PC-9 (cell line): ENCODE measurements around the gene PALLD. TPM values are rescaled to one million over a fixed set of nuclear protein-coding genes. Genes with fewer than 3 reads are reported as not detected.

ENCODE experiments used
- BruUV-seq: library from RNA; stranded (reverse); fragments of 400-500 nt; replicated peaks from 2 replicates; lab custom pipeline; 2021; lab: Mats Ljungman, UMichigan
- CTCF ChIA-PET: fragments of 300-600 bp; sonication (Branson Sonifier 250); formaldehyde crosslinking; loops from one replicate; lab custom pipeline; 2022; ENCODE audit warnings: antibody characterized with exemption; lab: Charles Lee
- POLR2A ChIA-PET: fragments of 300-600 bp; sonication (Branson Sonifier 250); formaldehyde crosslinking; loops from one replicate; lab custom pipeline; 2022; ENCODE audit warnings: antibody characterized with exemption; ENCODE audit not compliant: unreplicated experiment; lab: Charles Lee
- DNase-seq, 2 experiments: peaks; one replicate each; pipeline versions ENCODE4 v3.0.0 to v3.0.0-alpha.2; 2015 to 2022; ENCODE audit warnings: mixed read lengths in 1 of 2
- H2AFZ ChIP-seq: fragments of 200-600 bp; sonication (generic); 2 replicates; pipeline ENCODE4 v1.8.1; 2017; ENCODE audit warnings: antibody characterized with exemption
- H3F3A ChIP-seq: fragments of 200-600 bp; sonication (generic); 2 replicates; pipeline ENCODE4 v1.8.1; 2017; ENCODE audit warnings: antibody characterized with exemption, mild to moderate bottlenecking, low read depth; ENCODE audit not compliant: insufficient read depth
- H3K27ac ChIP-seq: fragments of 200-600 bp; sonication (generic); 2 replicates; pipeline ENCODE4 v1.6.1; 2016; ENCODE audit warnings: mixed run types
- H3K27me3 ChIP-seq: fragments of 200-600 bp; sonication (generic); 2 replicates; pipeline ENCODE4 v1.6.1; 2016; ENCODE audit warnings: low read depth, mixed run types; ENCODE audit not compliant: insufficient read depth
- H3K36me3 ChIP-seq: fragments of 200-600 bp; sonication (generic); 2 replicates; pipeline ENCODE4 v1.6.1; 2016; ENCODE audit warnings: low read depth, mixed run types
- H3K4me1 ChIP-seq: fragments of 200-600 bp; sonication (generic); replicated peaks from 2 replicates; pipeline ENCODE4 v1.6.1; 2016; ENCODE audit warnings: mixed run types; ENCODE audit not compliant: insufficient read depth
- H3K4me2 ChIP-seq: fragments of 200-600 bp; sonication (generic); 2 replicates; pipeline ENCODE4 v1.6.1; 2017; ENCODE audit warnings: mixed run types
- H3K4me3 ChIP-seq: fragments of 200-600 bp; sonication (generic); 2 replicates; pipeline ENCODE4 v1.6.1; 2016; ENCODE audit warnings: mixed run types
- H3K79me2 ChIP-seq: fragments of 200-600 bp; sonication (generic); 2 replicates; pipeline ENCODE4 v1.6.1; 2017; ENCODE audit warnings: low read depth, mixed run types
- H3K9me2 ChIP-seq: fragments of 200-600 bp; sonication (generic); 2 replicates; pipeline ENCODE4 v1.8.1; 2017; ENCODE audit warnings: mild to moderate bottlenecking; ENCODE audit not compliant: insufficient read depth
- H3K9me3 ChIP-seq: fragments of 200-600 bp; sonication (generic); 2 replicates; pipeline ENCODE4 v1.8.1; 2016; ENCODE audit warnings: low read depth; ENCODE audit not compliant: insufficient read depth
- H4K20me1 ChIP-seq: fragments of 200-600 bp; sonication (generic); 2 replicates; pipeline ENCODE4 v1.8.1; 2017; ENCODE audit not compliant: insufficient read depth
- CTCF ChIP-seq: fragments of 200-600 bp; sonication (generic); conservative IDR thresholded peaks from 2 replicates; pipeline ENCODE4 v1.6.1; 2017; ENCODE audit warnings: mixed run types, antibody characterized with exemption, mild to moderate bottlenecking, moderate library complexity
- EZH2 ChIP-seq: fragments of 200-600 bp; sonication (generic); IDR thresholded peaks from 2 replicates; pipeline ENCODE4 v1.8.0; 2017; ENCODE audit warnings: antibody characterized with exemption, low read depth
- intact Hi-C: fragments of 100-400 bp; cut with micrococcal nuclease; formaldehyde crosslinking; loops from one replicate; pipeline ENCODE4 v1.10.0; 2022; ENCODE audit not compliant: unreplicated experiment
- total RNA-seq: library from RNA; stranded (reverse); gene quantifications from 2 replicates; pipeline ENCODE4 v1.2.3, GENCODE V29; 2021

The PALLD gene
- total RNA-seq, 1 experiment from 2014 or later = 156 TPM

- no peak for DNase-seq
- Histone ChIP-seq H3K9me3 (no peaks in the 10 kb centered on the region), H3F3A (no peaks in the 10 kb centered on the region), H4K20me1 (no peaks in the 10 kb centered on the region), H2AFZ (no peak overlapping the region), H3K4me2 (no peak overlapping the region), H3K27ac (no peak overlapping the region), H3K27me3 (no peaks in the 10 kb centered on the region), H3K36me3 (no peaks in the 10 kb centered on the region), H3K4me3 (no peak overlapping the region), H3K9me2 (no peaks in the 10 kb centered on the region), H3K4me1 (no peaks in the 10 kb centered on the region), H3K79me2 (no peaks in the 10 kb centered on the region)
- ChIA-PET POLR2A (no interaction called here), CTCF (no interaction called here)
- BruUV-seq = no TSS peak
- TF ChIP-seq CTCF (no peak), EZH2 (no peak)
- intact Hi-C loops = no loop called here
Measured at GRCh38 chr4:168720396-168720900, 223.6 kb downstream of the PALLD start.

GRCh38 chr4:168722391-168722790 is 225.5 kb downstream of the PALLD start:
- Histone ChIP-seq H4K20me1 (no peaks in the 10 kb centered on the region), H3K36me3 (no peaks in the 10 kb centered on the region), H2AFZ (no peak overlapping the region), H3K4me1 (no peaks in the 10 kb centered on the region), H3K4me3 (no peak overlapping the region), H3K4me2 (no peak overlapping the region), H3F3A (no peaks in the 10 kb centered on the region), H3K27ac (no peak overlapping the region), H3K9me3 (no peaks in the 10 kb centered on the region), H3K79me2 (no peaks in the 10 kb centered on the region), H3K27me3 (no peaks in the 10 kb centered on the region), H3K9me2 (no peaks in the 10 kb centered on the region)
- CTCF ChIA-PET = no interaction called here
- POLR2A ChIA-PET = no interaction called here
- no TSS peak for BruUV-seq
- intact Hi-C loops = no loop called here
- no peak for DNase-seq
- TF ChIP-seq CTCF (no peak), EZH2 (no peak)

GRCh38 chr4:168723020-168723419 is 226.2 kb downstream of the PALLD start:
- CTCF ChIA-PET = no interaction called here
- Histone ChIP-seq H3K9me2 (no peaks in the 10 kb centered on the region), H3K4me2 (no peak overlapping the region), H3K79me2 (no peaks in the 10 kb centered on the region), H3K4me3 (no peak overlapping the region), H3K36me3 (no peaks in the 10 kb centered on the region), H3F3A (no peaks in the 10 kb centered on the region), H2AFZ (no peak overlapping the region), H3K9me3 (no peaks in the 10 kb centered on the region), H3K27me3 (no peaks in the 10 kb centered on the region), H3K27ac (no peak overlapping the region), H3K4me1 (no peaks in the 10 kb centered on the region), H4K20me1 (no peaks in the 10 kb centered on the region)
- POLR2A ChIA-PET = no interaction called here
- BruUV-seq = no TSS peak
- intact Hi-C loops = no loop called here
- no peak for DNase-seq
- TF ChIP-seq EZH2 = no peak

GRCh38 chr4:168723569-168723968 is 226.7 kb downstream of the PALLD start:
- BruUV-seq = no TSS peak
- Histone ChIP-seq H3K27ac (no peak overlapping the region), H4K20me1 (no peaks in the 10 kb centered on the region), H3K9me3 (no peaks in the 10 kb centered on the region), H3K36me3 (no peaks in the 10 kb centered on the region), H3K9me2 (no peaks in the 10 kb centered on the region), H3K4me3 (no peak overlapping the region), H3K4me1 (no peaks in the 10 kb centered on the region), H3K27me3 (no peaks in the 10 kb centered on the region), H3K79me2 (no peaks in the 10 kb centered on the region), H3K4me2 (no peak overlapping the region), H3F3A (no peaks in the 10 kb centered on the region), H2AFZ (no peak overlapping the region)
- DNase-seq = no peak
- intact Hi-C loops = no loop called here
- ChIA-PET CTCF (no interaction called here), POLR2A (no interaction called here)
- TF ChIP-seq EZH2 = no peak
